NCI-H2107 treated with DMSO at 0.1 percent for 48 hours (cell line): Measurements from ENCODE around the gene VPS45.
A peak's percentile ranks its signal among the peaks of the same experiment; 100 is the strongest.
"Not testable (repeated sequence)": the region's sequence is repeated elsewhere in the genome, so short reads cannot be mapped to it uniquely, and the experiment has no call there.

Source experiments
- DNase-seq: peaks from one replicate; lab custom pipeline; 2025; ENCODE audit not compliant: unreplicated experiment; lab: John Stamatoyannopoulos, UW

The VPS45 gene

GRCh38 chr1:150185481-150185880, 117.9 kb downstream of the VPS45 start:
- DNase-seq, result no peak

- not testable (repeated sequence) for DNase-seq
These were observed 118.8 kb downstream of the VPS45 start for GRCh38 chr1:150186438-150186788.

GRCh38 chr1:150186789-150187559, 119.4 kb downstream of the VPS45 start:
- DNase-seq, result peak; percentile 74

- no peak for DNase-seq
These were observed 120.0 kb downstream of the VPS45 start for GRCh38 chr1:150187560-150187931.

GRCh38 chr1:150192012-150192411, 124.4 kb downstream of the VPS45 start:
- no peak for DNase-seq

GRCh38 chr1:150194381-150195031, 126.9 kb downstream of the VPS45 start:
- no peak for DNase-seq
